K562 (cell line): ENCODE measurements around the gene CABLES1. TPM values are rescaled to one million over a fixed set of nuclear protein-coding genes. Genes with fewer than 3 reads are reported as not detected.

Source experiments
- ATAC-seq: fragments of 200-7000 bp; cut with Tn5 transposase; 3 replicates; pipeline ENCODE4 v1.9.1; 2020; ENCODE audit warnings: moderate library complexity
- BruUV-seq: library from RNA; stranded (reverse); fragments of 400-500 nt; replicated peaks from 2 replicates; lab custom pipeline; 2021; lab: Mats Ljungman, UMichigan
- CTCF ChIA-PET: fragments of 300-600 bp; formaldehyde crosslinking; extraction: SDS; loops from one replicate; lab custom pipeline; 2021; ENCODE audit warnings: low intra/inter-chr PET ratio; lab: Yijun Ruan, JAX
- POLR2A ChIA-PET: fragments of 300-600, 350-650 bp; sonication (Branson Sonifier 250); formaldehyde crosslinking; extraction: SDS; loops from one replicate; lab custom pipeline; 2021; ENCODE audit warnings: antibody characterized with exemption, inconsistent platforms; lab: Yijun Ruan, JAX
- DNase-seq, 4 experiments: peaks; one replicate each; pipeline versions ENCODE4 v3.0.0 to v3.0.0-alpha.2; 2011 to 2018; ENCODE audit warnings: low spot score in 3 of 4, mixed read lengths in 3 of 4; ENCODE audit errors: extremely low read depth in 1 of 4
- FAIRE-seq: peaks from 2 replicates; lab custom pipeline; 2011; peaks lifted over from hg19 to GRCh38; lab: Jason Lieb, UNC
- H2AFZ ChIP-seq: 2 replicates; pipeline ENCODE4 v1.6.0; 2011; ENCODE audit warnings: low read depth, low read length, control low read depth, inconsistent platforms
- H3K27ac ChIP-seq: fragments of 200-600 bp; 3 replicates; pipeline ENCODE4 v1.8.0; 2011; ENCODE audit warnings: low read depth, mild to moderate bottlenecking, control low read depth, inconsistent platforms, low read length, moderate library complexity, mixed read lengths; ENCODE audit errors: extremely low read depth
- H3K27me3 ChIP-seq, 2 experiments: fragments of 300-600 bp in 1 of 2; 2 replicates in 1 of 2; 3 replicates in 1 of 2; pipeline versions ENCODE4 v1.6.0 to v1.8.0; 2011; ENCODE audit warnings: inconsistent platforms in 2 of 2, low read length in 2 of 2, mild to moderate bottlenecking in 1 of 2, mixed read lengths in 1 of 2, moderate library complexity in 1 of 2; ENCODE audit not compliant: control insufficient read depth in 2 of 2, insufficient read depth in 2 of 2
- H3K36me3 ChIP-seq: fragments of 300-600 bp; 3 replicates; pipeline ENCODE4 v1.8.0; 2011; ENCODE audit warnings: mild to moderate bottlenecking, low read length, inconsistent platforms; ENCODE audit not compliant: control insufficient read depth, insufficient read depth
- H3K4me1 ChIP-seq, 2 experiments: fragments of 200-600 bp in 1 of 2; replicated peaks in 1 of 2; 2 replicates in 1 of 2; 3 replicates in 1 of 2; pipeline versions ENCODE4 v1.5.1 to v1.8.0; 2011; ENCODE audit warnings: inconsistent platforms in 2 of 2, low read length in 2 of 2, mild to moderate bottlenecking in 1 of 2, mixed read lengths in 1 of 2, moderate library complexity in 1 of 2; ENCODE audit not compliant: control insufficient read depth in 2 of 2, insufficient read depth in 2 of 2
- H3K4me2 ChIP-seq: 2 replicates; pipeline ENCODE4 v1.6.1; 2011; ENCODE audit warnings: low read length, control low read depth, inconsistent platforms, mixed read lengths; ENCODE audit not compliant: insufficient read depth
- H3K4me3 ChIP-seq: fragments of 200-600 bp; sonication (generic), shearing (Covaris generic); 2 replicates; pipeline ENCODE4 v1.5.1; 2016; ENCODE audit warnings: control low read depth, inconsistent platforms
- H3K79me2 ChIP-seq: fragments of 200-600 bp; 3 replicates; pipeline ENCODE4 v1.8.0; 2011; ENCODE audit warnings: low read length, inconsistent platforms; ENCODE audit not compliant: control insufficient read depth, insufficient read depth
- H3K9ac ChIP-seq, 2 experiments: 2 replicates each; pipeline versions ENCODE4 v1.6.0 to v1.6.1; 2011; ENCODE audit warnings: low read depth in 2 of 2, low read length in 2 of 2, control low read depth in 1 of 2, inconsistent platforms in 1 of 2, mild to moderate bottlenecking in 1 of 2, mixed read lengths in 1 of 2; ENCODE audit not compliant: insufficient read depth in 1 of 2
- H3K9me1 ChIP-seq: one replicate; pipeline ENCODE4 v1.6.0; 2011; ENCODE audit warnings: inconsistent platforms, mild to moderate bottlenecking, low read length, moderate library complexity; ENCODE audit not compliant: control insufficient read depth, insufficient read depth
- H3K9me3 ChIP-seq: replicated peaks from 2 replicates; pipeline ENCODE4 v1.5.1; 2011; ENCODE audit warnings: low read depth, low read length, inconsistent platforms; ENCODE audit not compliant: control insufficient read depth, insufficient read depth
- H4K20me1 ChIP-seq: replicated peaks from 2 replicates; pipeline ENCODE4 v1.6.1; 2011; ENCODE audit warnings: low read length, inconsistent platforms, mixed read lengths; ENCODE audit not compliant: control insufficient read depth, insufficient read depth
- BMI1 ChIP-seq: fragments of 150-350 bp; IDR thresholded peaks from 2 replicates; pipeline ENCODE4 v1.6.1; 2014; ENCODE audit warnings: low read length
- CBX2 ChIP-seq: fragments of 200-600 bp; sonication (generic); IDR thresholded peaks from one replicate; pipeline ENCODE4 v1.6.1; 2012; ENCODE audit warnings: mild to moderate bottlenecking, low read length, inconsistent platforms; ENCODE audit not compliant: insufficient read depth, poor library complexity, severe bottlenecking
- CXXC5 ChIP-seq: fragments of 250-450 bp; sonication (Bioruptor Pico); IDR thresholded peaks from 2 replicates; pipeline ENCODE4 v1.8.0; 2022; ENCODE audit warnings: inconsistent platforms, mild to moderate bottlenecking, moderate library complexity
- KLF1 ChIP-seq: fragments of 450-650 bp; IDR thresholded peaks from 2 replicates; pipeline ENCODE4 v1.6.1; 2016; ENCODE audit warnings: missing genetic modification characterization, missing compliant biosample characterization
- RAD21 ChIP-seq, 2 experiments: fragments of 250-450 bp in 1 of 2; fragments of 450-650 bp in 1 of 2; sonication (Bioruptor Pico) in 1 of 2; formaldehyde crosslinking in 1 of 2; IDR thresholded peaks in 1 of 2; conservative IDR thresholded peaks in 1 of 2; 2 replicates each; pipeline versions ENCODE4 v1.4.0 to v1.8.0; 2020 to 2022; ENCODE audit warnings: mild to moderate bottlenecking in 2 of 2, moderate library complexity in 1 of 2
- RAD51 ChIP-seq: fragments of 450-650 bp; IDR thresholded peaks from 2 replicates; pipeline ENCODE4 v1.7.1; 2016; ENCODE audit warnings: low read depth, mild to moderate bottlenecking, borderline replicate concordance
- RBFOX2 ChIP-seq: fragments of 200-400 bp; formaldehyde crosslinking; IDR thresholded peaks from 2 replicates; pipeline ENCODE4 v1.6.1; 2017; ENCODE audit warnings: low read depth, mild to moderate bottlenecking, low read length, moderate library complexity
- ZFP36 ChIP-seq: fragments of 150-350 bp; IDR thresholded peaks from 2 replicates; pipeline ENCODE4 v1.6.1; 2018; ENCODE audit warnings: low read length, low read depth; ENCODE audit not compliant: partially characterized antibody
- WGBS: fragments of 100-300 bp; shearing (Covaris generic); methylation state at CpG from one replicate; pipeline ENCODE4 v1.1.6; 2016; ENCODE audit warnings: low coverage, mixed read lengths; ENCODE audit not compliant: insufficient coverage; ENCODE audit errors: missing lambda C conversion rate; 5-methylcytosine and 5-hydroxymethylcytosine counted together
- in situ Hi-C: fragments of 300-500 bp; cut with MboI; formaldehyde crosslinking; loops from 4 replicates; pipeline ENCODE4 v1.15.0; 2018; ENCODE audit warnings: inconsistent platforms, mixed read lengths
- intact Hi-C: fragments of 100-400 bp; cut with micrococcal nuclease; formaldehyde crosslinking; loops from 2 replicates; pipeline ENCODE4 v1.14.2; 2022
- polyA plus RNA-seq, 8 experiments: library from polyadenylated mRNA; depleted of rRNA in 4 of 8; stranded (reverse) in 5 of 8; unstranded in 3 of 8; fragments of >200 nt; fragmentation: Nextera tagmentation in 2 of 8; fragmentation: Illumina TruSeq in 1 of 8; extraction: Ambion mirVana in 2 of 8; extraction: Trizol in 1 of 8; gene quantifications; 2 replicates each; pipeline versions ENCODE4 v1.2.1 to v1.2.3, GENCODE V29; 2011 to 2014; ENCODE audit warnings: inconsistent platforms in 1 of 8, missing spikeins in 1 of 8
- total RNA-seq, 7 experiments: library from RNA; depleted of rRNA in 6 of 7; stranded (reverse); fragments of >200 nt in 6 of 7; fragmentation: Illumina TruSeq in 2 of 7; extraction: Trizol in 2 of 7; gene quantifications; 2 replicates each; pipeline versions ENCODE4 v1.2.1 to v1.2.3, GENCODE V29; 2011 to 2021; ENCODE audit warnings: low replicate concordance in 1 of 7
- TF ChIP-seq, protein P1 (sequence below): sonication (generic); formaldehyde crosslinking; IDR thresholded peaks from 2 replicates; pipeline ENCODE4 v1.8.1; 2023; ENCODE audit warnings: missing genetic modification reagents, mild to moderate bottlenecking, borderline replicate concordance
- TF ChIP-seq, protein P2 (sequence below): sonication (generic); formaldehyde crosslinking; IDR thresholded peaks from 2 replicates; pipeline ENCODE4 v1.4.0; 2020; ENCODE audit warnings: mild to moderate bottlenecking, missing genetic modification reagents
- TF ChIP-seq, protein P3 (sequence below): fragments of 450-650 bp; IDR thresholded peaks from 2 replicates; pipeline ENCODE4 v1.6.1; 2017; ENCODE audit warnings: mild to moderate bottlenecking, moderate library complexity

The CABLES1 gene
- total and polyA plus RNA-seq, 9 of the 15 experiments (the other 6 are each of a cell fraction or from before 2014, with no cell fraction given), result 0.04 to 0.10 (median 0.06) TPM; not detected in 3

GRCh38 chr18:23194155-23194996 is 59.1 kb downstream of the CABLES1 start:
- intact Hi-C loops (no loop called here), in situ Hi-C loops (no loop called here)
- H2AFZ ChIP-seq, result no peak overlapping the region
- H3K4me3 ChIP-seq, result no peak overlapping the region
- ChIA-PET POLR2A (interaction anchor here (1.3 kb wide), 1 partner anchor 19 kb away, joined by 5 read pairs; no protein-coding TSS in a partner anchor), CTCF (no interaction called here)
- no peaks in the 10 kb centered on the region for H3K9me3 ChIP-seq
- no peak for ATAC-seq
- WGBS, result 1% methylated on average over 14 of the region's 14 CpGs
- peaks cover 57 to 58% of the 10 kb centered on the region in 2 experiments for H3K27me3 ChIP-seq
- no peak overlapping the region for H3K4me2 ChIP-seq
- H4K20me1 ChIP-seq, result peaks cover 3% of the 10 kb centered on the region; the same call in 1 of the 2 replicates
- H3K4me1 ChIP-seq, result no peaks in the 10 kb centered on the region
- H3K9ac ChIP-seq, result no peak overlapping the region
- BruUV-seq, result no TSS peak
- no peaks in the 10 kb centered on the region for H3K36me3 ChIP-seq
- no peak for DNase-seq
- no peak overlapping the region for H3K27ac ChIP-seq
- H3K9me1 ChIP-seq, result no peaks in the 10 kb centered on the region
- H3K79me2 ChIP-seq, result no peaks in the 10 kb centered on the region
- no peak for FAIRE-seq
- peak; percentile 35 for TF ChIP-seq CBX2
- no peak for TF ChIP-seq CXXC5 (CRISPR knock-in tag)
- TF ChIP-seq, protein P1, sequence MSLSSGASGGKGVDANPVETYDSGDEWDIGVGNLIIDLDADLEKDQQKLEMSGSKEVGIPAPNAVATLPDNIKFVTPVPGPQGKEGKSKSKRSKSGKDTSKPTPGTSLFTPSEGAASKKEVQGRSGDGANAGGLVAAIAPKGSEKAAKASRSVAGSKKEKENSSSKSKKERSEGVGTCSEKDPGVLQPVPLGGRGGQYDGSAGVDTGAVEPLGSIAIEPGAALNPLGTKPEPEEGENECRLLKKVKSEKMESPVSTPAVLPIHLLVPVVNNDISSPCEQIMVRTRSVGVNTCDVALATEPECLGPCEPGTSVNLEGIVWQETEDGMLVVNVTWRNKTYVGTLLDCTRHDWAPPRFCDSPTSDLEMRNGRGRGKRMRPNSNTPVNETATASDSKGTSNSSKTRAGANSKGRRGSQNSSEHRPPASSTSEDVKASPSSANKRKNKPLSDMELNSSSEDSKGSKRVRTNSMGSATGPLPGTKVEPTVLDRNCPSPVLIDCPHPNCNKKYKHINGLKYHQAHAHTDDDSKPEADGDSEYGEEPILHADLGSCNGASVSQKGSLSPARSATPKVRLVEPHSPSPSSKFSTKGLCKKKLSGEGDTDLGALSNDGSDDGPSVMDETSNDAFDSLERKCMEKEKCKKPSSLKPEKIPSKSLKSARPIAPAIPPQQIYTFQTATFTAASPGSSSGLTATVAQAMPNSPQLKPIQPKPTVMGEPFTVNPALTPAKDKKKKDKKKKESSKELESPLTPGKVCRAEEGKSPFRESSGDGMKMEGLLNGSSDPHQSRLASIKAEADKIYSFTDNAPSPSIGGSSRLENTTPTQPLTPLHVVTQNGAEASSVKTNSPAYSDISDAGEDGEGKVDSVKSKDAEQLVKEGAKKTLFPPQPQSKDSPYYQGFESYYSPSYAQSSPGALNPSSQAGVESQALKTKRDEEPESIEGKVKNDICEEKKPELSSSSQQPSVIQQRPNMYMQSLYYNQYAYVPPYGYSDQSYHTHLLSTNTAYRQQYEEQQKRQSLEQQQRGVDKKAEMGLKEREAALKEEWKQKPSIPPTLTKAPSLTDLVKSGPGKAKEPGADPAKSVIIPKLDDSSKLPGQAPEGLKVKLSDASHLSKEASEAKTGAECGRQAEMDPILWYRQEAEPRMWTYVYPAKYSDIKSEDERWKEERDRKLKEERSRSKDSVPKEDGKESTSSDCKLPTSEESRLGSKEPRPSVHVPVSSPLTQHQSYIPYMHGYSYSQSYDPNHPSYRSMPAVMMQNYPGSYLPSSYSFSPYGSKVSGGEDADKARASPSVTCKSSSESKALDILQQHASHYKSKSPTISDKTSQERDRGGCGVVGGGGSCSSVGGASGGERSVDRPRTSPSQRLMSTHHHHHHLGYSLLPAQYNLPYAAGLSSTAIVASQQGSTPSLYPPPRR (CRISPR knock-in tag), result no peak
- TF ChIP-seq, protein P2, sequence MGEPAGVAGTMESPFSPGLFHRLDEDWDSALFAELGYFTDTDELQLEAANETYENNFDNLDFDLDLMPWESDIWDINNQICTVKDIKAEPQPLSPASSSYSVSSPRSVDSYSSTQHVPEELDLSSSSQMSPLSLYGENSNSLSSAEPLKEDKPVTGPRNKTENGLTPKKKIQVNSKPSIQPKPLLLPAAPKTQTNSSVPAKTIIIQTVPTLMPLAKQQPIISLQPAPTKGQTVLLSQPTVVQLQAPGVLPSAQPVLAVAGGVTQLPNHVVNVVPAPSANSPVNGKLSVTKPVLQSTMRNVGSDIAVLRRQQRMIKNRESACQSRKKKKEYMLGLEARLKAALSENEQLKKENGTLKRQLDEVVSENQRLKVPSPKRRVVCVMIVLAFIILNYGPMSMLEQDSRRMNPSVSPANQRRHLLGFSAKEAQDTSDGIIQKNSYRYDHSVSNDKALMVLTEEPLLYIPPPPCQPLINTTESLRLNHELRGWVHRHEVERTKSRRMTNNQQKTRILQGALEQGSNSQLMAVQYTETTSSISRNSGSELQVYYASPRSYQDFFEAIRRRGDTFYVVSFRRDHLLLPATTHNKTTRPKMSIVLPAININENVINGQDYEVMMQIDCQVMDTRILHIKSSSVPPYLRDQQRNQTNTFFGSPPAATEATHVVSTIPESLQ (CRISPR knock-in tag), result no peak
- no peak for TF ChIP-seq KLF1 (tag)
- 0 out of 2 replicates have a peak, but pooled peaks have one; percentile 47 for TF ChIP-seq BMI1
- TF ChIP-seq RAD21 (CRISPR knock-in tag; conservative IDR thresholded peaks at IDR 0.05 in 1 of 2, IDR thresholded peaks at IDR 0.05 in 1 of 2), result no peak
- TF ChIP-seq RAD51, result no peak
- no peak for TF ChIP-seq RBFOX2
- TF ChIP-seq ZFP36, result peak; percentile 5
- TF ChIP-seq, protein P3, sequence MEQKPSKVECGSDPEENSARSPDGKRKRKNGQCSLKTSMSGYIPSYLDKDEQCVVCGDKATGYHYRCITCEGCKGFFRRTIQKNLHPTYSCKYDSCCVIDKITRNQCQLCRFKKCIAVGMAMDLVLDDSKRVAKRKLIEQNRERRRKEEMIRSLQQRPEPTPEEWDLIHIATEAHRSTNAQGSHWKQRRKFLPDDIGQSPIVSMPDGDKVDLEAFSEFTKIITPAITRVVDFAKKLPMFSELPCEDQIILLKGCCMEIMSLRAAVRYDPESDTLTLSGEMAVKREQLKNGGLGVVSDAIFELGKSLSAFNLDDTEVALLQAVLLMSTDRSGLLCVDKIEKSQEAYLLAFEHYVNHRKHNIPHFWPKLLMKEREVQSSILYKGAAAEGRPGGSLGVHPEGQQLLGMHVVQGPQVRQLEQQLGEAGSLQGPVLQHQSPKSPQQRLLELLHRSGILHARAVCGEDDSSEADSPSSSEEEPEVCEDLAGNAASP, result no peak
